NCI-H2029 (cell line): Measurements from ENCODE around the gene CEP131.

Experiments used
- DNase-seq: peaks from one replicate; lab custom pipeline; 2025; lab: John Stamatoyannopoulos, UW

Gene CEP131

GRCh38 chr17:81251709-81252301, 29.0 kb upstream of the CEP131 start:
- DNase-seq = peak; percentile 88

GRCh38 chr17:81251094-81251708, 28.4 kb upstream of the CEP131 start:
- DNase-seq = peak; percentile 88

GRCh38 chr17:81250286-81251093, 27.7 kb upstream of the CEP131 start:
- no peak for DNase-seq

GRCh38 chr17:81249223-81250040, 26.7 kb upstream of the CEP131 start:
- DNase-seq = no peak

- no peak for DNase-seq
Measured at GRCh38 chr17:81248649-81249048, 25.9 kb upstream of the CEP131 start.

- DNase-seq = no peak
Measured at GRCh38 chr17:81247339-81247990, 24.7 kb upstream of the CEP131 start.

- no peak for DNase-seq
Measured at GRCh38 chr17:81246679-81247338, 24.0 kb upstream of the CEP131 start.

- no peak for DNase-seq
Measured at GRCh38 chr17:81246343-81246670, 23.5 kb upstream of the CEP131 start.

GRCh38 chr17:81245665-81246342, 23.0 kb upstream of the CEP131 start:
- no peak for DNase-seq

- no peak for DNase-seq
Measured at GRCh38 chr17:81245024-81245664, 22.4 kb upstream of the CEP131 start.

GRCh38 chr17:81244358-81245023, 21.7 kb upstream of the CEP131 start:
- DNase-seq = no peak

- DNase-seq = no peak
Measured at GRCh38 chr17:81243333-81243664, 20.5 kb upstream of the CEP131 start.

GRCh38 chr17:81242421-81243332, 19.9 kb upstream of the CEP131 start:
- DNase-seq = no peak

GRCh38 chr17:81241648-81242420, 19.1 kb upstream of the CEP131 start:
- no peak for DNase-seq

GRCh38 chr17:81241203-81241602, 18.4 kb upstream of the CEP131 start:
- no peak for DNase-seq

- no peak for DNase-seq
Measured at GRCh38 chr17:81240761-81241160, 18.0 kb upstream of the CEP131 start.

GRCh38 chr17:81239714-81240555, 17.2 kb upstream of the CEP131 start:
- DNase-seq = no peak
